NOMO-1 treated with DMSO at 0.1 percent for 48 hours (cell line): Measurements from ENCODE around the gene SPATA31D3.
"Not testable (repeated sequence)": the region's sequence is repeated elsewhere in the genome, so short reads cannot be mapped to it uniquely, and the experiment has no call there.

Source experiments
- DNase-seq: peaks from one replicate; lab custom pipeline; 2025; ENCODE audit not compliant: unreplicated experiment; lab: John Stamatoyannopoulos, UW

The SPATA31D3 gene

DNA sequence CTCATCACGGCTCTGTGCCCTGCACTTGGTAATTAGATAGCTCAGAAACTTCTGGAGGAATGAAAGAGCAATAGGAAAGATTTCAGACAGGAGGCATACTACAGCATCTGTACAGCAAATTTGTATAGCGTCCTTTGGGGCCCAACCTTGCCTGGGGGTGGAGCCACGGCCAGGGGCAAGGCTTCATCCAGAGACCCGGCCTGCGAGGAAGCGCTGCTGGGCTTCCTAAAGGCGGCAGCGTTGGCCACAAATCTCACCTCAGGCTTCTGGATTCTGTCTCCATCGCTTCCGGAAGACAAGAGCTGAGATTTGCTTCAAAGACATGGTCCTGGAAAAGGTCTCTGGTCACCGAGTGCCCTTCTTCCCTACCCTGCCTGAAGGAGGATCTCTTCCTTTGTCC, 33.1 kb downstream of the SPATA31D3 start:
- no peak for DNase-seq

DNA sequence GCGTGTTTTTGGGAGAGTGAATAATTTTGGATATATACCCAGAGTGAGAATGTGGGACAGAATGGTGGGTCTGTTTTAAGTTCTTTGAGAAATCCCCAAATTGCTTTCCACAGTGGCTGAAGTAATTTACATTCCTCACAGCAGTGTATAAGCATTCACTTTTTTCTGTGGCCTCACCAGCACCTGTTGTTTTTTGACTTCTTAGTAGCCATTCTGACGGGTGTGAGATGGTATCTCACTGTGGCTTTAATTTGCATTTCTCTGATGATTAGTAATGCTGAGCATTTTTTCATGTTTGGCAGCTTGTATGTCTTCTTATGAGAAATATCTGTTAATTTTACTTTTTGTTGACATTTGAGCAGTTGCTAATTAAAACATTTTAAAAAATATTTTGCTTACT, 35.9 kb downstream of the SPATA31D3 start:
- no peak for DNase-seq

DNA sequence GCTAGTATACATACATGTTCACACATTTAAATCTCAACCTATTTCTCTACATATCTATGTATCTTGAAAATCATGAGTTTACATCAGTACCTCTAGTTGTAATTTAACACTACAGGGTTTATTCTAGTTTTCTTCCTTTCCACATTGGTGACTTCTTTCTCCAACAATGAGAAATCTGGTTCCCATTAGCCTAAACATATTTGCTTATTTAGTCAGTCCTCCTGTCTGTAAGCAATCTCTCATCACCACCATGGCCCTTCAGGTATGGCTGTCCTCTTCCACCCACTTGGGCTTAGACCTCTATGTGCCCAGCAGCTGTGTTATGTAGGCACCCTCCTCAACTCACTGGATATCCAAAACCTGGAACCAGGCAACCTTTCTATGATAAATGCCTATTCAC, 37.3 kb downstream of the SPATA31D3 start:
- DNase-seq, result no peak

DNA sequence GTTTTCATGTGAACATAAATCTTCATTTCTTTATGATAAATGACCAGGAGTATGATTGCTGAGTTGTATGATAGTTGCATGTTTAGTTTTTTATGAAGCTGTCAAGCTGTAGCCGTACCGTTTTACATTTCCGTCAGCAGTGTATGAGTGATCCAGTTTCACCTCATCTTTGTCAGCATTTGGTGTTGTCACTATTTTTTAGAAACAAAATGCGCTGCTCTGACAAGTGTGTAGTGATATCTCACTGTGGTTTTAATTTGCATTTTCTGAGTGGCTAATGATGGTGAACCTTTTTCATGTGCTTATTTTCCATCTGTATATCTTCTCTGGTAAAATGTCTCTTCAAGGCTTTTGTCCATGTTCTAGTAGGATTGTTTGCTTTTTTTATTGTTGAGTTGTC, 38.6 kb downstream of the SPATA31D3 start:
- no peak for DNase-seq

DNA sequence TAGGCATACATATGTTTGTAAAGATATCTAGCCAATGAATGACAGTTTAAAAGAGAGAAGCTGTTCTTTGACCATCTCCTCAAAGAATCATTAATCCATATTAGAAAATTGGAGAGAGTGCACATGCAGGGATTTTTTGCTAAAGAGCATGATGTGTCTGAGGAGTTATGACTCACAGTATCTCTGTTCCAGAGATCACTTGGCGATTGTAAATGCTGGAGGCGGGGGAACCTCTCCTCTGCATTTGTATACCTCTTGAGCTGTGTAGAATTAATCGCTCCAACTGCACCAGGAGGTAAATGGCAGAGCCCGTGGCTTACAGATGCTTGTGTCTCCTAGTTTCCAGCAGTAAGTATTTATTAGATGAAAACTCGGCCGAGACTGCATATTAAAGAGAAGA, 41.6 kb downstream of the SPATA31D3 start:
- DNase-seq, result no peak

DNA sequence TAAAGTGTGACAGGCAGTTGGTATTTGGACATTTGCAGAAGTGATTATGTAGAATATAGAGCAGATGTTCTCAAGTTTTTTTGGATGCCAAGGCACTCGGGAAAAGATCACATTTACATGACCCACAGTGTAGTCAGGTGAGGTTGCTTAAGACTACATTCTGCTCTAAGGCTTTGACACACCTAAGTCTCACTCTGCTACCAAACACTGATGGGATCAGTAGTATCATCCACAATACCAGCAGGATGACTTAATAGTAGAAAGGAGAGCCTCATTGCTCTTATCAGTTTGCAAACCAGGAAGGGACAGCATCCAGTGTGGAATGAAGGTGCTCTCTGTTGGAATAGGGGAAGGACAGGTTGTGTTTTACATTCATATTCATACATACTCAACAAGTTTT, 42.8 kb downstream of the SPATA31D3 start:
- DNase-seq, result no peak

DNA sequence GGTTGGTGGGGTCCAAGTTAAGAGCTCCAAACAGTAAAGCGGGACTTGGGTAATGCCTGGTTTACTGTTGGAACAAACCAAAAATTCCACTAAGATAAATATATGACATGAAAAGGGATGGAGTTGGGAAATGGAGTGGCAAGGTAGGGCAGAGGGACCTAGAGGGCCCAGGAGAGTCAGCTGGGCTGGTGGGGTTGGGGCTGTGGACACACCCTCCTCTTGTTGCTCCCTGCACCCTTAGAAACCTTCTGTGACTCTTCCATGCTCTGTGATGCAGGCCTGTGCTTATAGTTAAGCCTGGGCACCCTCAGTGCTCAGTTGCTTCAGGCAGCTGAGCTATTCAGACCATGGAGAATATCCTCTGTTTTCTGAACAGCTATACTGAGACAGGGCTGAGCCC, 45.2 kb downstream of the SPATA31D3 start, which contains the start of gene SPATA31D1:
TSS of gene SPATA31D1 (plus strand) at position 301 of the 400 bp plus-strand sequence. CDS start at position 348, 47 bp downstream.
- DNase-seq, result not testable (repeated sequence)

DNA sequence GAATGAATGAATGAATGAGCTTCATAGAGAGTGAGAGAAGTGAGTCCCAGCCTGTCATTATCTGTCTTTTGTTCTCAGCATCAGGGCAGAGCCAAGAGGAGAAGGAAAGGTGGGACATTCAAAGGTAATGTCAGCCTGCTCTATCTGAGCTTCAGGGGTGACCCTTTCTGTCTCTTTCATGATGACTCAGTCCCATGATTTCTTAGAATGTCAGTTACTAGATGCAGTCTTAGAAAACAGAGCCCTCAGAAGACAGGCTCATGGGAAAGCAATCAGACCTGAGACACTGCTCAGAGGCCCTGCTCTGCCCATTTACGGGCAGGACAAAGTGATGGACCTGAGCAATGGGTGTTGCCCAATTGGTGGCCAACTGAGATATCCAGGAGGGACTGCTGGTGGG, 46.4 kb downstream of the SPATA31D3 start:
- no peak for DNase-seq

DNA sequence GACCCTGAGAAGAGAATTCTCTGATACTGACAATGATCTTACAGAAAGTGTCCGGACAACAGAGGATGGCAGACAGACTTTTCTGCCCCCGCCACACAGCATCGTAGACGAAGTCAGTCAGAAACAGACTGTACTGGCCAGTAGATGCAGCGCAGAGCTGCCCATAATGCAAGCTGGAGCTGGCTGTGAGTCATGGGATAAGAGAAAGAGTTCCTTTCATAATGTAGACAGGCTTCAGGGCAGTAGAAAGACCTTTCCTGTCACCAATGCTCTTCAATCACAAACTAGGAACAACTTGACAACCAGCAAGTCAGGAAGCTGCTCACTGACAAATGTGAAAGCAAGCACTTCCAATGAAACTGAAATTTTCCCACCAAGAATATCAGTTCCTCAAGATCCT, 50.4 kb downstream of the SPATA31D3 start:
- no peak for DNase-seq
